ENCODE data around the gene RNF20.

- TF ChIP-seq CTCF (IDR thresholded peaks at IDR 0.05): no peak
- TF ChIP-seq POLR2A (IDR thresholded peaks at IDR 0.05): no peak
Measured at GRCh38 chr9:101498323-101498722, 35.3 kb upstream of the RNF20 start.

All from uterus (tissue), 2 donors.